GM12864 (cell line): ENCODE data around the gene KIF1B.
"Not testable (repeated sequence)": the region's sequence is repeated elsewhere in the genome, so short reads cannot be mapped to it uniquely, and the experiment has no call there.

Experiments used
- DNase-seq: peaks from one replicate; pipeline ENCODE4 v3.0.0-alpha.2; 2011; ENCODE audit warnings: low read depth
- H3K4me3 ChIP-seq: 2 replicates; pipeline ENCODE4 v1.5.1; 2011; ENCODE audit warnings: mild to moderate bottlenecking, low read depth, low read length, control low read depth
- TF ChIP-seq, protein P1 (sequence below): IDR thresholded peaks from 2 replicates; pipeline ENCODE4 v1.5.1; 2011; ENCODE audit warnings: low read depth, mild to moderate bottlenecking, moderate library complexity, low read length, control low read depth, inconsistent platforms; ENCODE audit errors: missing control alignments

Gene KIF1B

DNA sequence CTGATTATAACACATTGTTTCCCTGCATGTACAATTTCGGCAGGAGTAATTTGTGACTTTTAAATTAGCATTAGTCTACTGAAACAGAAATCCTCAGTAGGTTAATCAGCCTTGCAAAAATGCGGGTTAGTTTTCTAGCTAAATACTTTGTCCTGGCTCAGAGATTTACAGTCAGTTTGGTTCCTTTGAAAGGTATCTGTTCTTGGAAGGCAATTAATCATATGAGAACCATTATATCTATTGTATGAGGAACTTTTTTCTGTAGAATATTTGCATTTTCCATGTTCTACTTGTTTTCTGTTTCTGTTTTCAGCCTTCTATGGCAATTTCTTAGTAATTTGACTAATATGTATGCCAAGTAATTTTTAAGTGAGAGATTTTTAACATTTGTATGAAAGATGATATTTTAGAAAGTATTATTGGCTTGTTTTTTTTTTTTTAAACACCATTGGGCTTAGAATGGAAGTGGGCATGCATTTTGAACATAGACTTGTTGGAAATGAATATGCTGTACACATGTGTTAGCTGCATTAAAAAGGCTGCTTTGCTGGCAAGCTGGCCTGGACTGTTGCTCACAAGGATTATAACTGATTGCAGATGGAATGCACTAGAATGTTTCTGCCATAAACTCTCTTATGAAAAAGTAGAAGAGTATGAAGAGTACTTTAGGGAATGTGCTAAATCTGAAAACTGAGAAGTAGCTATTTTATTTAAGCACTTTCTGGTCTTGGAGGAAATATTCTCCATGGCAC is 26.2 kb downstream of the KIF1B start:
- TF ChIP-seq, protein P1, sequence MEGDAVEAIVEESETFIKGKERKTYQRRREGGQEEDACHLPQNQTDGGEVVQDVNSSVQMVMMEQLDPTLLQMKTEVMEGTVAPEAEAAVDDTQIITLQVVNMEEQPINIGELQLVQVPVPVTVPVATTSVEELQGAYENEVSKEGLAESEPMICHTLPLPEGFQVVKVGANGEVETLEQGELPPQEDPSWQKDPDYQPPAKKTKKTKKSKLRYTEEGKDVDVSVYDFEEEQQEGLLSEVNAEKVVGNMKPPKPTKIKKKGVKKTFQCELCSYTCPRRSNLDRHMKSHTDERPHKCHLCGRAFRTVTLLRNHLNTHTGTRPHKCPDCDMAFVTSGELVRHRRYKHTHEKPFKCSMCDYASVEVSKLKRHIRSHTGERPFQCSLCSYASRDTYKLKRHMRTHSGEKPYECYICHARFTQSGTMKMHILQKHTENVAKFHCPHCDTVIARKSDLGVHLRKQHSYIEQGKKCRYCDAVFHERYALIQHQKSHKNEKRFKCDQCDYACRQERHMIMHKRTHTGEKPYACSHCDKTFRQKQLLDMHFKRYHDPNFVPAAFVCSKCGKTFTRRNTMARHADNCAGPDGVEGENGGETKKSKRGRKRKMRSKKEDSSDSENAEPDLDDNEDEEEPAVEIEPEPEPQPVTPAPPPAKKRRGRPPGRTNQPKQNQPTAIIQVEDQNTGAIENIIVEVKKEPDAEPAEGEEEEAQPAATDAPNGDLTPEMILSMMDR = no peak
- no peak overlapping the region for H3K4me3 ChIP-seq
- no peak for DNase-seq

DNA sequence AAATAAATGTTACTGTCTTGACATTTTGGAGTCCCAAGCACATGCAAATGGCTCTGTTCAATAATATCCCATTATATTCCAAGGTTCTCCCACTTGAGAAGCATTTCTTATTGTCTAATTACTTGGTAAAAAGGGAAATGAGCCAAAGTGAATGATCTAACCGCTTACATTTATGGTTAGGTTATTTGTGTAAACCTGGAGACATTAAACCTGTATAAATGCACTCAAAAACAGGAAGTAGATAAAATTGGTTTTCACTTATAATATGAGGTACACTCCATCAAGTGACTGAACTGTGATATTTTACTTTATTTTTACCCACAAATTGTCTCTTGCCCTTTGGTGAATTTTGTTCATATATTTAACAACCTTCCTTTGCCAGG is 26.8 kb downstream of the KIF1B start:
- TF ChIP-seq, protein P1 = no peak
- H3K4me3 ChIP-seq = no peak overlapping the region
- DNase-seq = no peak

DNA sequence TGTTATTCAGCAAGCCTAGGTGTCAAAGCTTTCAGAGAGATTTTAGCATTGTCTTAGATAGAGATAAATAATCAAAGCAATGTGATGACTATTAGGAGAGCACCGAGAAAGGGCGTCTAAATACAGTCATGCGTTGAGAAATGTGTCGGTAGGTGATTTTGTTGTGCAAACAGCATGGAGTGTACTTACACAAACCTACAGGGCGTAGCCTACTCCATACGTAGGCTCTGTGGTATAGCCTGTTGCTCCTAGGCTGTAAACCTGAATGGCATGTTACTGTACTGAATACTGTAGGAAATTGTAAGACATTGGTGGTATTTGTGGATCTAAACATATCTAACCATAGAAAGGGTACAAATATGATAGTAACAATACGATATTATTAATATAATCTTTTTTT is 31.8 kb downstream of the KIF1B start:
- TF ChIP-seq, protein P1 = no peak
- H3K4me3 ChIP-seq = no peak overlapping the region
- DNase-seq = no peak

DNA sequence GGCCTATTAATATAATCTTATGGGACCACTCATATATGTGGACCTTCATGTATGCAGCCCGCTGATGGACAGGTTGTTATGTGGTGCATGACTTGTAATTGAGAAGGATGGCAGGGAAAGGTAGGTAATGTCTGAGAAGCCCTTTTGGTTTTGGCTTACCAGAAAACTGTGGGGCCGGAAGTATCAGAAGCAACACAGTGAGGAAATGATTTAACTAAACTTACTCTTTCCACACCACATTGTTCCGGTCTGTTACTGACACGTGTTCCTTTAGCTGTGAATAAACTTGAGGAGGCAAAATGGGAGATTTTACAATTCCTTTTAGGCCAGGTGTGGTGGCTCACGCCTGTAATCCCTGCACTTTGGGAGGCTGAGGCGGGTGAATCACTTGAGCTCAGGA is 32.4 kb downstream of the KIF1B start:
- TF ChIP-seq, protein P1 = no peak
- DNase-seq = no peak
- H3K4me3 ChIP-seq = no peak overlapping the region

DNA sequence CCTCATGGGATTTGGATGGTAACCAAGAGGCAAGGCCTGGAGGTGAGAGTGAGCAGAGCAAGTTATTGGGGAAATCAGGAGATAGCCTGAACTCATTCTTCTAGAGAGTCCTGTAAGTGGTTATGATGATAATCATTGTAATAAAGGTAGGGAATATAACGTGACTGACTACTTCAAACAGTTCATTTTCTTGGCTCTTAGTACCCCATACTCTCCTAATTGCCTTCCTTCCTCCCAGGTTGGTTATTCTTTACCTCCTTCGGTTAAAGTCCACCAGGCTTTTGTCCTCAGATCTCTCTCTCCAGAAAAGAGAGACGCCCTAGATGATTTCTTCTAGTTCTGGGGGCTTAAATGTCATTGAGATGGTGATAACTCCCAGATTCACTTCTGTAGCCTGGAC is 35.3 kb downstream of the KIF1B start:
- no peak for DNase-seq
- no peak overlapping the region for H3K4me3 ChIP-seq
- TF ChIP-seq, protein P1 = no peak

DNA sequence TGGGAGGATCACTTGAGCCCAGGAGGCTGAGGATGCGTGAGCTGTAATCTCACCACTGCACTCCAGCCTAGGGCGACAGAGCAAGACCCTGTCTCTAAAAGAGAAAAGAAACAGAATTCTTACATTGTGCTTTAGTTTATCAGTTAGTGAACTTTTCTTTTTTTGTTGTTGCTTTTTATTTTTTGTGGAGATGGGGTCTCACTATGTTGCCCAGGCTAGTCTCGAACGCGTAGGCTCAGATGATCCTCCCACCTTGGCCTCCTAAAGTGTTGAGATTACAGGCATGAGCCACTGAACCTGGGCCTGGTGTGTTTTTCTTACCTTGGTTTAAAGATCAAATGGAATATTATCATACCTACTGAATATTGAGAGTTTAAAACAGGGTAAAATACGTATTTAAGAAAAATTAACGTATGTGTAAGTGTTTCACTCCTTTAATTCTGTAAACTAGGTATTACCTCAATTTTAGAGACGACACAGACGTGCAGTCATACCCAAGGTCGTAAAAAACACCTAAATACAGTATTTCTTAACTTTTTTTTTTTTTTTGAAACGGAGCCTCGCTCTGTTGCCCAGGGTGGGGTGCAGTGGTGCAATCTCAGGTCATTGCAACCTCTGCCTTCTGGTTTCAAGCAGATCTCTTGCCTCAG is 39.6 kb downstream of the KIF1B start:
- TF ChIP-seq, protein P1 = no peak
- H3K4me3 ChIP-seq = no peak overlapping the region
- no peak for DNase-seq

DNA sequence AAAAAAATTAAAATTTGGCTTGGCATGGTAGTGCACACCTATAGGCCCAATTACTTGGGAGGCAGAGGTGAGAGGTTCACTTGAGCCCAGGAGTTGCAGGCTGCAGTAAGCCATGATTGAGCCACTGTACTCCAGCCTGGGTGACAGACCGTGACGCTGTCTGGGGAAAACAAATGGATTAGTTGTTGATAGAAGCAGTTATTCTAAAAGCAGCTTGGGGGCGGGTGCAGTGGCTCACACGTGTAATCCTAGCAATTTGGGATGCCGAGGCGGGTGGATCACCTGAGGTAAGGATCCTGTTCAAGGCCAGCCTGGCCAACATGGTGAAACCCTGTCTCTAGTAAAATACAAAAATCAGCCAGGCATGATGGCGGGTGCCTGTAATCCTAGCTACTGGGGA is 40.3 kb downstream of the KIF1B start:
- no peak overlapping the region for H3K4me3 ChIP-seq
- TF ChIP-seq, protein P1 = no peak
- no peak for DNase-seq

DNA sequence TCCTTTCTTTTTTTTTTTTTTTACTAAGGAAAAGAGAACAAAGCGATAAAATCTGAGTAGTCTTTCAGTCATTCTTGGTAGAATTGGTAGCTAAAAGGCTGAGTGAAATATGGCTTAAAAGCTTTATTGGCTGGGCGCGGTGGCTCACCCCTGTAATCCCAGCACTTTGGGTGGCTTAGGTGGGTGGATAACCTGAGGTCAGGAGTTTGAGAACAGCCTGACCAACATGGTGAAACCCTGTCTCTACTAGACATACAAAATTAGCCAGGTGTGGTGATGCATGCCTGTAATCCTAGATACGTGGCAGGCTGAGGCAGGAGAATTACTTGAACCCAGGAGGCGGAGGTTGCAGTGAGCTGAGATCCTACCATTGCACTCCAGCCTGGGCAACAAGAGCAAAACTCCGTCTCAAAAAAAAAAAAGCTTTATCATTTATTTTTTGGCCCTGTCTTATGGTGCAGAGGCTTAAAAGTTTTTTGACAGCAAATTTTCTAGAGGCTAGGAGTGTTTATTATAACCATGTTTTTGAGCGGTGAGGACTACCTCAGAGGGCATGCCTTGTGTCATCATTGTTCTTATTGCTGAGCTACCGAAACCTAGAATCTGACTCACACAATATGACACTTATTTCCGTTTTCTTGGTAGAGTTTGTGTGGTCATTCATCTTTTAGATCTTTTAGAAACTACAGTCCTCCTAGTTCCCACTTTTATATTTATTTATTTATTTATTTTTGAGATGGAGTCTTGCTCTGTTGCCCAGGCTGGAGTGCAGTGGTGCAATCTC is 41.1 kb downstream of the KIF1B start:
- H3K4me3 ChIP-seq, DNase-seq: not testable (repeated sequence)
